Measurements from ENCODE around the gene COQ5.

DNA sequence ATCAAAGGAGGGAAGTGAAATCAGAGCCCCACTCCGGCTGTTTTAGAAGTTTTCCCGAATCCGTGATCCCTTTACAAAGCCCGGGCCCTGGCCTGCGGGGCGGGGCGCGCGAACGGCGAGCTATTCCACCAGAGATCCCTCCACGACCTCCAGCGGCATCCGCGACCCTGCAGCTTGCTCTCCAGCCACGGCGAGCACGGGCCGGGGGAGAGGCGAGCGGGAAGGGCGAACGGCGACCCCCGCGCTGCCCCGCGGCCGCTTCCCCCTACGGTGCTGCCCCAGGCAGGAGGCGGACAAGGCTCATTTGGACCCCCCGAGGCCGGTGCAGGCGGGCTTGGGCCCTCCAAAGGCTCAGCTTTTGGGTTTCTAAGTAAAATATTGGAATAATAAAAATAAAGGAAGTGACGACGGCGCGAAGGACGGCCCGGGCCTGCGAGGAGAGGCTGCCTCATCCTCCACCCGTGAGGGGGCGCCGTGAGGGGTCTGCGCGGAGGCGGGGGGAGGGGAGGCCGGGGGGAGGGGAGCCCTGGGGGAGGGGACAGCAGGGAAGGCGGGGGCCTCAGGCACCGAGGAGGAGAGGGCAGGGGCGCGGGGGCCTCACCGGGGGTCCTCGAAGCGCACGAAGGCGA is 60.0 kb downstream of the COQ5 start:
- TF ChIP-seq EZH2 (optimal IDR thresholded peaks at IDR 0.05; ENCODE audit: low read depth, low read length) = no peak
- TF ChIP-seq, protein P1, sequence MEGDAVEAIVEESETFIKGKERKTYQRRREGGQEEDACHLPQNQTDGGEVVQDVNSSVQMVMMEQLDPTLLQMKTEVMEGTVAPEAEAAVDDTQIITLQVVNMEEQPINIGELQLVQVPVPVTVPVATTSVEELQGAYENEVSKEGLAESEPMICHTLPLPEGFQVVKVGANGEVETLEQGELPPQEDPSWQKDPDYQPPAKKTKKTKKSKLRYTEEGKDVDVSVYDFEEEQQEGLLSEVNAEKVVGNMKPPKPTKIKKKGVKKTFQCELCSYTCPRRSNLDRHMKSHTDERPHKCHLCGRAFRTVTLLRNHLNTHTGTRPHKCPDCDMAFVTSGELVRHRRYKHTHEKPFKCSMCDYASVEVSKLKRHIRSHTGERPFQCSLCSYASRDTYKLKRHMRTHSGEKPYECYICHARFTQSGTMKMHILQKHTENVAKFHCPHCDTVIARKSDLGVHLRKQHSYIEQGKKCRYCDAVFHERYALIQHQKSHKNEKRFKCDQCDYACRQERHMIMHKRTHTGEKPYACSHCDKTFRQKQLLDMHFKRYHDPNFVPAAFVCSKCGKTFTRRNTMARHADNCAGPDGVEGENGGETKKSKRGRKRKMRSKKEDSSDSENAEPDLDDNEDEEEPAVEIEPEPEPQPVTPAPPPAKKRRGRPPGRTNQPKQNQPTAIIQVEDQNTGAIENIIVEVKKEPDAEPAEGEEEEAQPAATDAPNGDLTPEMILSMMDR (IDR thresholded peaks at IDR 0.05; ENCODE audit: low read length) = no peak

Data from MM.1S (cell line).